Heart left ventricle (tissue), 13 donors: Measurements from ENCODE around the gene GABBR1.

Source experiments
- POLR2A ChIP-seq, 2 donors: fragments of 450-650 bp; IDR thresholded peaks; one replicate each; pipeline ENCODE4 v1.6.1; 2017; ENCODE audit warnings: antibody characterized with exemption in 2 of 2, mild to moderate bottlenecking in 2 of 2, moderate library complexity in 2 of 2
- TF ChIP-seq, protein P1 (sequence below), 12 donors: fragments of 200-600 bp; sonication (generic) in 4 of 12; IDR thresholded peaks; one replicate each; pipeline versions ENCODE4 v1.5.0 to v1.8.0; 2018 to 2022; ENCODE audit warnings: antibody characterized with exemption in 12 of 12, mild to moderate bottlenecking in 5 of 12
- donor health status: ischemic (EF 13 %, LVEDD 7.1; RV severe dilation, severe dysfunction).
- donor health status: DM: no; HTN: yes; CAD: no.
- donor health status: DM: no; HTN: no; CAD: no.
- donor health status: ischemic (EF 25% LVEDD 6.9; RV normal size, moderate dysfunction).
- donor health status: ischemic (EF 25% LVEDD 5.7; RV mildly dilated, moderate dysfunction).
- donor health status: ischemic (EF 35%, LVEDD 5.7; RV mildly dilated, moderate dysfunction).
- donor health status: nonischemic (EF 11% LVEDD 7.7; RV severe dilation, severe dysfunction).
- donor health status: DM: yes; HTN: yes; CAD: no.
- donor health status: PGD.
- donor health status: ischemic (EF 29% LVEDD 5.4; RV normal size, mild dysfunction).
- donor health status: nonischemic (EF 23%, LVEDD 6.1; RV moderate dilation, normal function).

DNA sequence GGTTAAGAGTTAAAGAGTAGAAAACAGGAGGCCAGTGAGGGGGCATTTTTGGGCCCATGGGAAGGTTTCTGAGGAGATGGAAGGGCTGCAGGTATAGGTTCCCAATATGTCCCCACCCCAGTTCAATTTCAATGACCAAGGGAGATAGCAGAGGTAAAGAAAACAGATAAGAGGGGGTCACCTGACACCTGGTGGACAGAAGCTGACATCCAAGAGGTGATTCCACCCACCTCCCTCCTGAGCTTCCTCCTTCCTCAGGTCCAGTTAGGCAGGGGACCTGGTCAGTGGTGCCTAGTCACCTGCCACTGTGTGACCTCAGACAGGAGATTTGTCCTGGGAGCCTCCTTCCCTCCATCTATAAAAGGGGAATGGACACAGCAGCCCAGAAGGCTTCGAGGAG is 115.7 kb downstream of the GABBR1 start:
- TF ChIP-seq, protein P1, sequence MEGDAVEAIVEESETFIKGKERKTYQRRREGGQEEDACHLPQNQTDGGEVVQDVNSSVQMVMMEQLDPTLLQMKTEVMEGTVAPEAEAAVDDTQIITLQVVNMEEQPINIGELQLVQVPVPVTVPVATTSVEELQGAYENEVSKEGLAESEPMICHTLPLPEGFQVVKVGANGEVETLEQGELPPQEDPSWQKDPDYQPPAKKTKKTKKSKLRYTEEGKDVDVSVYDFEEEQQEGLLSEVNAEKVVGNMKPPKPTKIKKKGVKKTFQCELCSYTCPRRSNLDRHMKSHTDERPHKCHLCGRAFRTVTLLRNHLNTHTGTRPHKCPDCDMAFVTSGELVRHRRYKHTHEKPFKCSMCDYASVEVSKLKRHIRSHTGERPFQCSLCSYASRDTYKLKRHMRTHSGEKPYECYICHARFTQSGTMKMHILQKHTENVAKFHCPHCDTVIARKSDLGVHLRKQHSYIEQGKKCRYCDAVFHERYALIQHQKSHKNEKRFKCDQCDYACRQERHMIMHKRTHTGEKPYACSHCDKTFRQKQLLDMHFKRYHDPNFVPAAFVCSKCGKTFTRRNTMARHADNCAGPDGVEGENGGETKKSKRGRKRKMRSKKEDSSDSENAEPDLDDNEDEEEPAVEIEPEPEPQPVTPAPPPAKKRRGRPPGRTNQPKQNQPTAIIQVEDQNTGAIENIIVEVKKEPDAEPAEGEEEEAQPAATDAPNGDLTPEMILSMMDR (IDR thresholded peaks at IDR 0.05): no peak
- TF ChIP-seq POLR2A (IDR thresholded peaks at IDR 0.05): no peak
